K562 (cell line): ENCODE data around the gene METAP1D. TPM values are rescaled to one million over a fixed set of nuclear protein-coding genes. Genes with fewer than 3 reads are reported as not detected.
A peak's percentile ranks its signal among the peaks of the same experiment; 100 is the strongest.

Source experiments
- ASH1L ChIP-seq: fragments of 450-650 bp; IDR thresholded peaks from 2 replicates; pipeline ENCODE4 v1.6.1; 2018; ENCODE audit warnings: borderline replicate concordance, mild to moderate bottlenecking, low read depth; ENCODE audit not compliant: partially characterized antibody
- BCL6 ChIP-seq: fragments of 250-450 bp; sonication (Bioruptor Pico); IDR thresholded peaks from 2 replicates; pipeline ENCODE4 v1.4.0; 2020
- BRD9 ChIP-seq: fragments of 450-650 bp; IDR thresholded peaks from 2 replicates; pipeline ENCODE4 v1.6.1; 2018; ENCODE audit warnings: low read depth; ENCODE audit not compliant: partially characterized antibody
- CBX3 ChIP-seq, 2 experiments: IDR thresholded peaks; 1 replicate in 1 of 2; 2 replicates in 1 of 2; pipeline ENCODE4 v1.6.1; 2012; ENCODE audit warnings: inconsistent platforms in 2 of 2, low read length in 2 of 2, borderline replicate concordance in 1 of 2, control low read depth in 1 of 2
- CCNT2 ChIP-seq: IDR thresholded peaks from 2 replicates; pipeline ENCODE4 v1.6.1; 2011; ENCODE audit warnings: borderline replicate concordance, low read depth, mild to moderate bottlenecking, moderate library complexity, mixed read lengths, low read length; ENCODE audit not compliant: insufficient read length; ENCODE audit errors: extremely low read depth
- CTCF ChIP-seq, 3 experiments: IDR thresholded peaks in 2 of 3; conservative IDR thresholded peaks in 1 of 3; 2 replicates each; pipeline ENCODE4 v1.5.1; 2011 to 2012; ENCODE audit warnings: low read length in 3 of 3, mild to moderate bottlenecking in 3 of 3, control low read depth in 2 of 3, improper control_type of control experiment in 1 of 3, inconsistent platforms in 1 of 3, low read depth in 1 of 3, mixed read lengths in 1 of 3, moderate library complexity in 1 of 3; ENCODE audit not compliant: insufficient read depth in 2 of 3
- CXXC5 ChIP-seq: fragments of 250-450 bp; sonication (Bioruptor Pico); IDR thresholded peaks from 2 replicates; pipeline ENCODE4 v1.8.0; 2022; ENCODE audit warnings: inconsistent platforms, mild to moderate bottlenecking, moderate library complexity
- GABPB2 ChIP-seq: fragments of 250-450 bp; sonication (Bioruptor Pico); conservative IDR thresholded peaks from 2 replicates; pipeline ENCODE4 v1.5.1; 2021; ENCODE audit warnings: mild to moderate bottlenecking
- HNRNPUL1 ChIP-seq: fragments of 200-400 bp; formaldehyde crosslinking; IDR thresholded peaks from 2 replicates; pipeline ENCODE4 v1.6.1; 2017; ENCODE audit warnings: low read length
- MBD1 ChIP-seq: fragments of 250-450 bp; sonication (Bioruptor Pico); IDR thresholded peaks from 2 replicates; pipeline ENCODE4 v1.8.0; 2022; ENCODE audit warnings: inconsistent platforms
- RB1 ChIP-seq: fragments of 450-650 bp; IDR thresholded peaks from 2 replicates; pipeline ENCODE4 v1.6.1; 2017; ENCODE audit warnings: low read depth, mild to moderate bottlenecking
- RUNX1 ChIP-seq: sonication (generic); IDR thresholded peaks from 2 replicates; pipeline ENCODE4 v1.6.1; 2016; ENCODE audit warnings: antibody characterized with exemption, low read depth
- ZBTB43 ChIP-seq: sonication (generic); formaldehyde crosslinking; IDR thresholded peaks from 2 replicates; pipeline ENCODE4 v1.8.0; 2023; ENCODE audit warnings: mild to moderate bottlenecking, missing genetic modification reagents
- ZNF134 ChIP-seq: fragments of 250-450 bp; sonication (Bioruptor Pico); conservative IDR thresholded peaks from 2 replicates; pipeline ENCODE4 v1.4.0; 2020
- ZNF174 ChIP-seq: fragments of 250-450 bp; sonication (Bioruptor Pico); IDR thresholded peaks from 2 replicates; pipeline ENCODE4 v1.4.0; 2020; ENCODE audit warnings: mild to moderate bottlenecking
- ZNF41 ChIP-seq: fragments of 250-450 bp; sonication (Bioruptor Pico); conservative IDR thresholded peaks from 2 replicates; pipeline ENCODE4 v1.4.0; 2020; ENCODE audit warnings: mild to moderate bottlenecking
- ZNF445 ChIP-seq: fragments of 250-450 bp; sonication (Bioruptor Pico); IDR thresholded peaks from 2 replicates; pipeline ENCODE4 v1.4.0; 2020; ENCODE audit warnings: low read depth, mild to moderate bottlenecking, moderate library complexity
- ZNF655 ChIP-seq: fragments of 250-450 bp; sonication (Bioruptor Pico); IDR thresholded peaks from 2 replicates; pipeline ENCODE4 v1.5.0; 2021
- ZNF79 ChIP-seq: fragments of 250-450 bp; sonication (Bioruptor Pico); IDR thresholded peaks from 2 replicates; pipeline ENCODE4 v1.4.0; 2020; ENCODE audit warnings: low read depth, mild to moderate bottlenecking, moderate library complexity
- polyA plus RNA-seq, 8 experiments: library from polyadenylated mRNA; depleted of rRNA in 4 of 8; stranded (reverse) in 5 of 8; unstranded in 3 of 8; fragments of >200 nt; fragmentation: Nextera tagmentation in 2 of 8; fragmentation: Illumina TruSeq in 1 of 8; extraction: Ambion mirVana in 2 of 8; extraction: Trizol in 1 of 8; gene quantifications; 2 replicates each; pipeline versions ENCODE4 v1.2.1 to v1.2.3, GENCODE V29; 2011 to 2014; ENCODE audit warnings: inconsistent platforms in 1 of 8, missing spikeins in 1 of 8
- total RNA-seq, 7 experiments: library from RNA; depleted of rRNA in 6 of 7; stranded (reverse); fragments of >200 nt in 6 of 7; fragmentation: Illumina TruSeq in 2 of 7; extraction: Trizol in 2 of 7; gene quantifications; 2 replicates each; pipeline versions ENCODE4 v1.2.1 to v1.2.3, GENCODE V29; 2011 to 2021; ENCODE audit warnings: low replicate concordance in 1 of 7

METAP1D gene
- total and polyA plus RNA-seq, 9 of the 15 experiments (the other 6 are each of a cell fraction or from before 2014, with no cell fraction given), result 8.0 to 23.4 (median 15.7) TPM

- TF ChIP-seq CTCF (IDR thresholded peaks at IDR 0.05 in 2 of 3, conservative IDR thresholded peaks at IDR 0.05 in 1 of 3; ENCODE audit: insufficient read depth in 2 of 3, low read depth in 1 of 3, low read length in 3 of 3), result peak in 1 of 3 experiments; percentile 25; a peak in 2 of 6 replicates
- TF ChIP-seq ZNF174, result no peak
- TF ChIP-seq CXXC5 (CRISPR knock-in tag), result peak; percentile 97
- peak; percentile 99 for TF ChIP-seq CCNT2
- TF ChIP-seq ZNF79, result no peak
- TF ChIP-seq ZNF41 (CRISPR knock-in tag), result no peak
- peak; percentile 82; the same call in 1 of the 2 replicates for TF ChIP-seq MBD1 (CRISPR knock-in tag)
- TF ChIP-seq RUNX1, result no peak
- TF ChIP-seq ZBTB43, result no peak
- no peak for TF ChIP-seq BRD9
- no peak for TF ChIP-seq GABPB2
- peak in 1 of 2 experiments; percentile 72; a peak in 2 of 3 replicates for TF ChIP-seq CBX3 (IDR thresholded peaks at IDR 0.05; ENCODE audit: borderline replicate concordance in 1 of 2, low read length in 2 of 2)
- TF ChIP-seq ZNF134, result no peak
- TF ChIP-seq ZNF655, result no peak
- peak; percentile 36 for TF ChIP-seq ASH1L
- TF ChIP-seq HNRNPUL1, result no peak
- peak; percentile 93 for TF ChIP-seq RB1
- no peak for TF ChIP-seq ZNF445 (CRISPR knock-in tag)
- no peak for TF ChIP-seq BCL6 (CRISPR knock-in tag)
Measured at GRCh38 chr2:172098650-172099471, 99.1 kb downstream of the METAP1D start (continued).
